Endothelial cell of umbilical vein (primary cell): ENCODE data around the gene RPEL1. TPM values are rescaled to one million over a fixed set of nuclear protein-coding genes. Genes with fewer than 3 reads are reported as not detected.

ENCODE experiments used
- BruUV-seq: library from RNA; stranded (reverse); fragments of 400-500 nt; replicated peaks from 2 replicates; lab custom pipeline; 2021; lab: Mats Ljungman, UMichigan
- CTCF ChIA-PET: fragments of 300-600, 350-600 bp; sonication (Branson Sonifier 250); formaldehyde crosslinking; loops from one replicate; lab custom pipeline; 2021; ENCODE audit warnings: antibody characterized with exemption, inconsistent platforms; lab: Charles Lee
- POLR2A ChIA-PET: fragments of 300-600, 350-600 bp; sonication (Branson Sonifier 250); formaldehyde crosslinking; loops from one replicate; lab custom pipeline; 2021; ENCODE audit warnings: antibody characterized with exemption, inconsistent platforms; lab: Charles Lee
- DNase-seq: peaks from one replicate; pipeline ENCODE4 v3.0.0-alpha.2; 2011; ENCODE audit warnings: low read depth, low spot score
- FAIRE-seq: peaks from 2 replicates; lab custom pipeline; 2011; peaks lifted over from hg19 to GRCh38; lab: Jason Lieb, UNC
- H2AFZ ChIP-seq: 2 replicates; pipeline ENCODE4 v1.6.0; 2012; ENCODE audit warnings: low read depth, low read length, control low read depth, inconsistent platforms
- H3K27ac ChIP-seq: 2 replicates; pipeline ENCODE4 v1.5.1; 2011; ENCODE audit warnings: low read depth, mild to moderate bottlenecking, control low read depth, low read length, moderate library complexity; ENCODE audit not compliant: insufficient read depth
- H3K27me3 ChIP-seq, 2 experiments: 2 replicates each; pipeline versions ENCODE4 v1.6.0 to v1.6.1; 2011; ENCODE audit warnings: low read length in 2 of 2, mixed read lengths in 1 of 2; ENCODE audit not compliant: control insufficient read depth in 2 of 2, insufficient read depth in 2 of 2
- H3K36me3 ChIP-seq, 2 experiments: 2 replicates in 1 of 2; 3 replicates in 1 of 2; pipeline ENCODE4 v1.5.1; 2011; ENCODE audit warnings: low read length in 2 of 2, mild to moderate bottlenecking in 1 of 2, moderate library complexity in 1 of 2; ENCODE audit not compliant: control insufficient read depth in 2 of 2, insufficient read depth in 2 of 2; ENCODE audit errors: extremely low read depth in 1 of 2
- H3K4me1 ChIP-seq: 3 replicates; pipeline ENCODE4 v1.5.1; 2011; ENCODE audit warnings: mild to moderate bottlenecking, low read length; ENCODE audit not compliant: control insufficient read depth, insufficient read depth; ENCODE audit errors: extremely low read depth
- H3K4me2 ChIP-seq: 2 replicates; pipeline ENCODE4 v1.6.1; 2011; ENCODE audit warnings: low read length, control low read depth, mixed read lengths; ENCODE audit not compliant: insufficient read depth
- H3K4me3 ChIP-seq, 3 experiments: fragments of 200-600 bp in 1 of 3; sonication (generic), shearing (Covaris generic) in 1 of 3; replicated peaks in 1 of 3; 2 replicates each; pipeline ENCODE4 v1.5.1; 2011 to 2016; ENCODE audit warnings: control low read depth in 3 of 3, low read length in 3 of 3, mild to moderate bottlenecking in 2 of 3, inconsistent platforms in 1 of 3, low read depth in 1 of 3, moderate library complexity in 1 of 3; ENCODE audit not compliant: insufficient read depth in 1 of 3
- H3K79me2 ChIP-seq: 2 replicates; pipeline ENCODE4 v1.6.0; 2012; ENCODE audit warnings: low read length, inconsistent platforms; ENCODE audit not compliant: control insufficient read depth, insufficient read depth
- H3K9ac ChIP-seq: replicated peaks from 2 replicates; pipeline ENCODE3; 2011; ENCODE audit warnings: low read length, control low read depth; ENCODE audit not compliant: insufficient read depth; ENCODE audit errors: extremely low read depth
- H3K9me1 ChIP-seq: replicated peaks from 3 replicates; pipeline ENCODE4 v1.6.0; 2011; ENCODE audit warnings: mild to moderate bottlenecking, low read length; ENCODE audit not compliant: control insufficient read depth, insufficient read depth; ENCODE audit errors: extremely low read depth
- H3K9me3 ChIP-seq: replicated peaks from 2 replicates; pipeline ENCODE4 v1.5.1; 2012; ENCODE audit warnings: low read length, inconsistent platforms; ENCODE audit not compliant: control insufficient read depth, insufficient read depth
- H4K20me1 ChIP-seq: replicated peaks from 2 replicates; pipeline ENCODE3; 2011; ENCODE audit warnings: mild to moderate bottlenecking, low read length; ENCODE audit not compliant: control insufficient read depth, insufficient read depth; ENCODE audit errors: extremely low read depth
- EZH2 ChIP-seq: IDR thresholded peaks from 2 replicates; pipeline ENCODE4 v1.6.1; 2012; ENCODE audit warnings: borderline replicate concordance, low read depth, mild to moderate bottlenecking, moderate library complexity, low read length, inconsistent platforms; ENCODE audit not compliant: severe bottlenecking
- FOS ChIP-seq: IDR thresholded peaks from 2 replicates; pipeline ENCODE4 v1.6.1; 2011; ENCODE audit warnings: mild to moderate bottlenecking, low read length, moderate library complexity, borderline replicate concordance; ENCODE audit not compliant: insufficient read depth
- GATA2 ChIP-seq: IDR thresholded peaks from 2 replicates; pipeline ENCODE4 v1.7.0; 2011; ENCODE audit warnings: low read depth, mild to moderate bottlenecking, moderate library complexity, mixed read lengths, low read length; ENCODE audit not compliant: insufficient read length, insufficient read depth
- JUN ChIP-seq: IDR thresholded peaks from 2 replicates; pipeline ENCODE4 v1.6.1; 2011; ENCODE audit warnings: borderline replicate concordance, low read depth; ENCODE audit not compliant: insufficient read length, insufficient read depth
- MYC ChIP-seq: IDR thresholded peaks from one replicate; pipeline ENCODE4 v1.6.1; 2011; ENCODE audit warnings: mild to moderate bottlenecking, low read depth, low read length
- POLR2A ChIP-seq: IDR thresholded peaks from 2 replicates; pipeline ENCODE4 v1.6.1; 2012; ENCODE audit warnings: low read depth, mild to moderate bottlenecking, control low read depth, low read length
- POLR2AphosphoS5 ChIP-seq: IDR thresholded peaks from 2 replicates; pipeline ENCODE4 v1.6.1; 2012; ENCODE audit warnings: low read depth, mild to moderate bottlenecking, control low read depth, low read length, moderate library complexity; ENCODE audit not compliant: insufficient read depth
- dilution Hi-C: fragments of 300-500 bp; cut with MboI; formaldehyde crosslinking; loops from one replicate; pipeline ENCODE4 v1.15.0; 2019; ENCODE audit warnings: low sequenced_read_pairs; ENCODE audit not compliant: extremely low pct_ligation_motif_present
- intact Hi-C: fragments of 100-400 bp; cut with micrococcal nuclease; formaldehyde crosslinking; loops from one replicate; pipeline ENCODE4 v1.10.0; 2022
- polyA plus RNA-seq, 4 experiments: library from polyadenylated mRNA; depleted of rRNA in 3 of 4; stranded (reverse) in 3 of 4; unstranded in 1 of 4; fragments of >200 nt; gene quantifications; 2 replicates each; pipeline versions ENCODE4 v1.2.1 to v1.2.3, GENCODE V29; 2011 to 2012; ENCODE audit warnings: missing spikeins in 1 of 4
- total RNA-seq: library from RNA; stranded (reverse); gene quantifications from 2 replicates; pipeline ENCODE4 v1.2.3, GENCODE V29; 2021
- TF ChIP-seq, protein P1 (sequence below), 2 donors: IDR thresholded peaks; 1 replicate in 1 of 2; 2 replicates in 1 of 2; pipeline ENCODE4 v1.5.1; 2011; ENCODE audit warnings: low read length in 2 of 2, mild to moderate bottlenecking in 2 of 2, moderate library complexity in 2 of 2, control low read depth in 1 of 2, inconsistent platforms in 1 of 2, low read depth in 1 of 2; ENCODE audit not compliant: insufficient read depth in 1 of 2; ENCODE audit errors: extremely low read depth in 1 of 2
- TF ChIP-seq, protein P2 (sequence below): IDR thresholded peaks from 2 replicates; pipeline ENCODE4 v1.6.1; 2011; ENCODE audit not compliant: insufficient read depth, insufficient read length

Gene RPEL1
- total and polyA plus RNA-seq, 2 donors (not counting 3 experiments of a cell fraction or from before 2014, with no cell fraction given): 0.04 TPM; not detected in 1

DNA sequence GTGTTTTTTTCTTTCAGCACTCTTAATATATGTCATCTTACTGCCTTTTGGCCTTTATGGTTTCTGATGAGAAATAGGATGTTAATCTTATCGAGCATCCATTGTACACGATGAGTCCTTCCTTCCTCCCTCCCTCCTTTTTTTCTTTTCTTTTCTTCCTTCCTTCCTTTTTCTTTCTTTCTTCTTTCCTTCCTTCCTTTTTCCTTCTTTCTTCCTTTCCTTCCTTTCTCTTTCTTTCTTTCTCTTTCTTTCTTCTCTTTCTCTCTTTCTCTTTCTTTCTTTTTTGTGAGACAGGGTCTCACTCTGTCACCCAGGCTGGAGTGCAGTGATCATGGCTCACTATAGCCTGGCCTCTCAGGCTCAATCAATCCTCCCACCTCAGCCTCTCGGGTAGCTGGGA is 8.4 kb downstream of the RPEL1 start:
- ChIA-PET POLR2A (no interaction called here), CTCF (interaction anchor here (1.3 kb wide), 1 partner anchor 336 kb away, joined by 3 read pairs; the partner anchor contains the start of gene CNNM2)
- TF ChIP-seq MYC (no peak), JUN (no peak), GATA2 (no peak), POLR2AphosphoS5 (no peak), FOS (no peak), POLR2A (no peak), EZH2 (no peak)
- TF ChIP-seq, protein P1, sequence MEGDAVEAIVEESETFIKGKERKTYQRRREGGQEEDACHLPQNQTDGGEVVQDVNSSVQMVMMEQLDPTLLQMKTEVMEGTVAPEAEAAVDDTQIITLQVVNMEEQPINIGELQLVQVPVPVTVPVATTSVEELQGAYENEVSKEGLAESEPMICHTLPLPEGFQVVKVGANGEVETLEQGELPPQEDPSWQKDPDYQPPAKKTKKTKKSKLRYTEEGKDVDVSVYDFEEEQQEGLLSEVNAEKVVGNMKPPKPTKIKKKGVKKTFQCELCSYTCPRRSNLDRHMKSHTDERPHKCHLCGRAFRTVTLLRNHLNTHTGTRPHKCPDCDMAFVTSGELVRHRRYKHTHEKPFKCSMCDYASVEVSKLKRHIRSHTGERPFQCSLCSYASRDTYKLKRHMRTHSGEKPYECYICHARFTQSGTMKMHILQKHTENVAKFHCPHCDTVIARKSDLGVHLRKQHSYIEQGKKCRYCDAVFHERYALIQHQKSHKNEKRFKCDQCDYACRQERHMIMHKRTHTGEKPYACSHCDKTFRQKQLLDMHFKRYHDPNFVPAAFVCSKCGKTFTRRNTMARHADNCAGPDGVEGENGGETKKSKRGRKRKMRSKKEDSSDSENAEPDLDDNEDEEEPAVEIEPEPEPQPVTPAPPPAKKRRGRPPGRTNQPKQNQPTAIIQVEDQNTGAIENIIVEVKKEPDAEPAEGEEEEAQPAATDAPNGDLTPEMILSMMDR (IDR thresholded peaks at IDR 0.05; ENCODE audit: extremely low read depth in 1 of 2, insufficient read depth in 1 of 2, low read depth in 1 of 2, low read length in 2 of 2): no peak
- TF ChIP-seq, protein P2, sequence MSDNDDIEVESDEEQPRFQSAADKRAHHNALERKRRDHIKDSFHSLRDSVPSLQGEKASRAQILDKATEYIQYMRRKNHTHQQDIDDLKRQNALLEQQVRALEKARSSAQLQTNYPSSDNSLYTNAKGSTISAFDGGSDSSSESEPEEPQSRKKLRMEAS: no peak
- no peaks in the 10 kb centered on the region for H3K9me1 ChIP-seq
- no peaks in the 10 kb centered on the region for H3K9me3 ChIP-seq
- H3K4me3 ChIP-seq: no peak overlapping the region
- H3K9ac ChIP-seq: no peak overlapping the region
- no peak overlapping the region for H3K4me2 ChIP-seq
- no peak overlapping the region for H3K27ac ChIP-seq
- no peaks in the 10 kb centered on the region for H3K27me3 ChIP-seq
- H4K20me1 ChIP-seq: no peaks in the 10 kb centered on the region
- FAIRE-seq: no peak
- dilution Hi-C loops: no loop called here
- intact Hi-C loops: no loop called here
- no peaks in the 10 kb centered on the region for H3K79me2 ChIP-seq
- BruUV-seq: no TSS peak
- no peak overlapping the region for H2AFZ ChIP-seq
- H3K4me1 ChIP-seq: no peaks in the 10 kb centered on the region
- no peaks in the 10 kb centered on the region for H3K36me3 ChIP-seq
- no peak for DNase-seq
